Measurements from ENCODE around the gene DEFB116. TPM values are rescaled to one million over a fixed set of nuclear protein-coding genes. Genes with fewer than 3 reads are reported as not detected.
"Not testable (repeated sequence)": the region's sequence is repeated elsewhere in the genome, so short reads cannot be mapped to it uniquely, and the experiment has no call there.

DEFB116 gene
- total RNA-seq (not detected), polyA plus RNA-seq (not detected), total RNA-seq (not detected)

- ChIA-PET CTCF (no interaction called here), POLR2A (no interaction called here)
- no peak within 1 kb of the TSS for H3K27ac Mint-ChIP-seq
- H3K4me1 Mint-ChIP-seq: peaks cover 0 to 2% (median 0%) of the 10 kb centered on the region in 7 donors
- Histone ChIP-seq H3K27me3 (ENCODE audit: control insufficient read depth in 2 of 2, insufficient read depth in 2 of 2, low read length in 2 of 2) (no peaks in the 10 kb centered on the region), H3K4me1 (ENCODE audit: control insufficient read depth in 2 of 2, insufficient read depth in 2 of 2, low read length in 2 of 2) (no peaks in the 10 kb centered on the region), H3K4me3 (ENCODE audit: low read length) (no peak within 1 kb of the TSS), H3K27ac (ENCODE audit: low read depth, low read length) (no peak within 1 kb of the TSS), H3K36me3 (ENCODE audit: control insufficient read depth in 2 of 3, insufficient read depth in 3 of 3, low read length in 3 of 3) (no peaks in the 10 kb centered on the region), H3K9me3 (ENCODE audit: control insufficient read depth in 2 of 3, low read length in 3 of 3) (no peaks in the 10 kb centered on the region)
- DNase-seq (no peak), ATAC-seq (no peak)
- intact Hi-C loops (cut with micrococcal nuclease): no loop called here
- H3K27me3 Mint-ChIP-seq: peaks cover 0 to 9% (median 0%) of the 10 kb centered on the region in 5 donors
- no peaks in the 10 kb centered on the region for H3K36me3 Mint-ChIP-seq
- peaks cover 0 to 15% (median 3%) of the 10 kb centered on the region in 11 donors for H3K9me3 Mint-ChIP-seq
- no peak within 1 kb of the TSS for H3K4me3 Mint-ChIP-seq
Observed at GRCh38 chr20:31308535-31309162, at the start of gene DEFB116. DEFB116 (minus strand) TSS chr20:31308585; CDS start chr20:31308585, 0 bp downstream.

GRCh38 chr20:31355981-31356380 is 47.6 kb upstream of the DEFB116 start:
- peaks cover 0 to 12% (median under 1%) of the 10 kb centered on the region in 11 donors for H3K9me3 Mint-ChIP-seq
- CTCF ChIA-PET: no interaction called here
- no peaks in the 10 kb centered on the region for H3K36me3 Mint-ChIP-seq
- Histone ChIP-seq H3K4me1 (ENCODE audit: control insufficient read depth in 2 of 2, insufficient read depth in 2 of 2, low read length in 2 of 2) (no peaks in the 10 kb centered on the region), H3K36me3 (ENCODE audit: control insufficient read depth in 2 of 3, insufficient read depth in 3 of 3, low read length in 3 of 3) (no peaks in the 10 kb centered on the region), H3K4me3 (ENCODE audit: low read length) (no peak overlapping the region), H3K27ac (ENCODE audit: low read depth, low read length) (no peak overlapping the region), H3K27me3 (ENCODE audit: control insufficient read depth in 2 of 2, insufficient read depth in 2 of 2, low read length in 2 of 2) (no peaks in the 10 kb centered on the region), H3K9me3 (ENCODE audit: control insufficient read depth in 2 of 3, low read length in 3 of 3) (no peaks in the 10 kb centered on the region)
- peaks cover 0 to 14% (median 8%) of the 10 kb centered on the region in 5 donors for H3K27me3 Mint-ChIP-seq
- no peak for ATAC-seq
- no peak overlapping the region for H3K4me3 Mint-ChIP-seq
- no peaks in the 10 kb centered on the region for H3K4me1 Mint-ChIP-seq
- intact Hi-C loops (cut with micrococcal nuclease): no loop called here
- no peak for DNase-seq
- POLR2A ChIA-PET: no interaction called here
- no peak overlapping the region for H3K27ac Mint-ChIP-seq

GRCh38 chr20:31341470-31341869 is 33.1 kb upstream of the DEFB116 start:
- H3K27me3 Mint-ChIP-seq: peaks cover 0 to 11% (median 0%) of the 10 kb centered on the region in 5 donors
- intact Hi-C loops (cut with micrococcal nuclease): no loop called here

GRCh38 chr20:31330893-31331292 is 22.5 kb upstream of the DEFB116 start:
- Histone ChIP-seq H3K4me1 (ENCODE audit: control insufficient read depth in 2 of 2, insufficient read depth in 2 of 2, low read length in 2 of 2) (no peaks in the 10 kb centered on the region), H3K36me3 (ENCODE audit: control insufficient read depth in 2 of 3, insufficient read depth in 3 of 3, low read length in 3 of 3) (no peaks in the 10 kb centered on the region), H3K27me3 (ENCODE audit: control insufficient read depth in 2 of 2, insufficient read depth in 2 of 2, low read length in 2 of 2) (no peaks in the 10 kb centered on the region), H3K27ac (ENCODE audit: low read depth, low read length) (no peak overlapping the region), H3K9me3 (ENCODE audit: control insufficient read depth in 2 of 3, low read length in 3 of 3) (no peaks in the 10 kb centered on the region), H3K4me3 (ENCODE audit: low read length) (no peak overlapping the region)
- peaks cover 0 to 16% (median 0%) of the 10 kb centered on the region in 5 donors for H3K36me3 Mint-ChIP-seq
- H3K4me1 Mint-ChIP-seq: no peaks in the 10 kb centered on the region
- no peak for ATAC-seq
- no peak for DNase-seq
- H3K9me3 Mint-ChIP-seq: peaks cover 3 to 25% (median 14%) of the 10 kb centered on the region in 11 donors
- intact Hi-C loops (cut with micrococcal nuclease): no loop called here
- H3K27me3 Mint-ChIP-seq: peaks cover 0 to 21% (median 7%) of the 10 kb centered on the region in 5 donors
- ChIA-PET CTCF (no interaction called here), POLR2A (no interaction called here)
- H3K27ac Mint-ChIP-seq: no peak overlapping the region
- H3K4me3 Mint-ChIP-seq: no peak overlapping the region

More at GRCh38 chr20:31341470-31341869, 33.1 kb upstream of the DEFB116 start:
- Histone ChIP-seq H3K4me3 (ENCODE audit: low read length) (no peak overlapping the region), H3K9me3 (ENCODE audit: control insufficient read depth in 2 of 3, low read length in 3 of 3) (no peaks in the 10 kb centered on the region), H3K4me1 (ENCODE audit: control insufficient read depth in 2 of 2, insufficient read depth in 2 of 2, low read length in 2 of 2) (no peaks in the 10 kb centered on the region), H3K36me3 (ENCODE audit: control insufficient read depth in 2 of 3, insufficient read depth in 3 of 3, low read length in 3 of 3) (no peaks in the 10 kb centered on the region), H3K27me3 (ENCODE audit: control insufficient read depth in 2 of 2, insufficient read depth in 2 of 2, low read length in 2 of 2) (no peaks in the 10 kb centered on the region), H3K27ac (ENCODE audit: low read depth, low read length) (no peak overlapping the region)
- peaks cover 0 to 16% (median 3%) of the 10 kb centered on the region in 11 donors for H3K9me3 Mint-ChIP-seq
- ATAC-seq (no peak), DNase-seq (no peak)
- no peak overlapping the region for H3K4me3 Mint-ChIP-seq
- H3K27ac Mint-ChIP-seq: no peak overlapping the region
- POLR2A ChIA-PET: no interaction called here
- CTCF ChIA-PET: no interaction called here
- no peaks in the 10 kb centered on the region for H3K4me1 Mint-ChIP-seq
- H3K36me3 Mint-ChIP-seq: no peaks in the 10 kb centered on the region

GRCh38 chr20:31322504-31322903 is 14.1 kb upstream of the DEFB116 start:
- no peak overlapping the region for H3K4me3 ChIP-seq (ENCODE audit: low read length)
- POLR2A ChIA-PET: no interaction called here
- Mint-ChIP-seq H3K36me3 (peaks cover 0 to 24% (median 0%) of the 10 kb centered on the region in 5 donors), H3K9me3 (peaks cover 7 to 50% (median 31%) of the 10 kb centered on the region in 11 donors), H3K4me3 (no peak overlapping the region), H3K4me1 (no peaks in the 10 kb centered on the region), H3K27me3 (peaks cover 0 to 36% (median 8%) of the 10 kb centered on the region in 5 donors), H3K27ac (no peak overlapping the region)
- no peaks in the 10 kb centered on the region for H3K36me3 ChIP-seq (ENCODE audit: control insufficient read depth in 2 of 3, insufficient read depth in 3 of 3, low read length in 3 of 3)
- DNase-seq: no peak
- H3K9me3 ChIP-seq (ENCODE audit: control insufficient read depth in 2 of 3, low read length in 3 of 3): peaks cover 0 to 4% (median 0%) of the 10 kb centered on the region in 3 experiments
- no peak for ATAC-seq
- intact Hi-C loops (cut with micrococcal nuclease): no loop called here
- CTCF ChIA-PET: no interaction called here
- H3K4me1 ChIP-seq (ENCODE audit: control insufficient read depth in 2 of 2, insufficient read depth in 2 of 2, low read length in 2 of 2): no peaks in the 10 kb centered on the region
- H3K27me3 ChIP-seq (ENCODE audit: control insufficient read depth in 2 of 2, insufficient read depth in 2 of 2, low read length in 2 of 2): no peaks in the 10 kb centered on the region
- no peak overlapping the region for H3K27ac ChIP-seq (ENCODE audit: low read depth, low read length)

GRCh38 chr20:31284964-31285363 is 23.4 kb downstream of the DEFB116 start:
- ATAC-seq; H3K27me3 Mint-ChIP-seq; H3K4me3 ChIP-seq (ENCODE audit: low read length); H3K4me1 Mint-ChIP-seq; H3K27ac Mint-ChIP-seq; H3K27ac ChIP-seq (ENCODE audit: low read depth, low read length); H3K27me3 ChIP-seq (ENCODE audit: control insufficient read depth in 2 of 2, insufficient read depth in 2 of 2, low read length in 2 of 2); intact Hi-C loops (cut with micrococcal nuclease); CTCF ChIA-PET; DNase-seq; H3K9me3 ChIP-seq (ENCODE audit: control insufficient read depth in 2 of 3, low read length in 3 of 3); H3K36me3 Mint-ChIP-seq; H3K36me3 ChIP-seq (ENCODE audit: control insufficient read depth in 2 of 3, insufficient read depth in 3 of 3, low read length in 3 of 3); H3K4me3 Mint-ChIP-seq; POLR2A ChIA-PET; H3K4me1 ChIP-seq (ENCODE audit: control insufficient read depth in 2 of 2, insufficient read depth in 2 of 2, low read length in 2 of 2): not testable (repeated sequence)
- H3K9me3 Mint-ChIP-seq: peaks cover 7 to 54% (median 19%) of the 10 kb centered on the region in 11 donors

- Mint-ChIP-seq H3K36me3 (peaks cover 0 to 2% (median 0%) of the 10 kb centered on the region in 5 donors), H3K27me3 (no peaks in the 10 kb centered on the region), H3K9me3 (peaks cover 1 to 47% (median 13%) of the 10 kb centered on the region in 11 donors), H3K4me3 (no peak overlapping the region), H3K4me1 (no peaks in the 10 kb centered on the region), H3K27ac (no peak overlapping the region)
- H3K27ac ChIP-seq (ENCODE audit: low read depth, low read length): no peak overlapping the region
- intact Hi-C loops (cut with micrococcal nuclease): no loop called here
- H3K9me3 ChIP-seq (ENCODE audit: control insufficient read depth in 2 of 3, low read length in 3 of 3): peaks cover 0 to 14% (median 0%) of the 10 kb centered on the region in 3 experiments
- POLR2A ChIA-PET: no interaction called here
- H3K36me3 ChIP-seq (ENCODE audit: control insufficient read depth in 2 of 3, insufficient read depth in 3 of 3, low read length in 3 of 3): no peaks in the 10 kb centered on the region
- DNase-seq (no peak), ATAC-seq (no peak)
- no peak overlapping the region for H3K4me3 ChIP-seq (ENCODE audit: low read length)
- CTCF ChIA-PET: no interaction called here
- no peaks in the 10 kb centered on the region for H3K27me3 ChIP-seq (ENCODE audit: control insufficient read depth in 2 of 2, insufficient read depth in 2 of 2, low read length in 2 of 2)
- no peaks in the 10 kb centered on the region for H3K4me1 ChIP-seq (ENCODE audit: control insufficient read depth in 2 of 2, insufficient read depth in 2 of 2, low read length in 2 of 2)
Observed at GRCh38 chr20:31278178-31278577, 30.2 kb downstream of the DEFB116 start.
